GM21825 (cell line): Measurements from ENCODE around the gene RPS19.

Experiments
- ATAC-seq: cut with Tn5 transposase; IDR thresholded peaks from one replicate; pipeline ENCODE4 v1.9.1; 2021; ENCODE audit warnings: mild to moderate bottlenecking, moderate library complexity; ENCODE audit not compliant: unreplicated experiment

The RPS19 gene

GRCh38 chr19:41897181-41897580 lies 37.1 kb downstream of the RPS19 start:
- no peak for ATAC-seq

GRCh38 chr19:41897820-41898219 lies 37.8 kb downstream of the RPS19 start:
- no peak for ATAC-seq

- ATAC-seq = no peak
Observed at GRCh38 chr19:41898235-41898634, 38.2 kb downstream of the RPS19 start.

GRCh38 chr19:41901707-41902360 lies 41.8 kb downstream of the RPS19 start:
- ATAC-seq = no peak

GRCh38 chr19:41902594-41902993 lies 42.5 kb downstream of the RPS19 start:
- ATAC-seq = no peak

GRCh38 chr19:41903193-41903953 lies 43.3 kb downstream of the RPS19 start:
- ATAC-seq = no peak

GRCh38 chr19:41904118-41904870 lies 44.2 kb downstream of the RPS19 start:
- ATAC-seq = no peak

GRCh38 chr19:41905273-41906002 lies 45.4 kb downstream of the RPS19 start:
- ATAC-seq = no peak

- no peak for ATAC-seq
Observed at GRCh38 chr19:41906271-41906670, 46.2 kb downstream of the RPS19 start.

- no peak for ATAC-seq
Observed at GRCh38 chr19:41906916-41907680, 47.0 kb downstream of the RPS19 start.

- ATAC-seq = no peak
Observed at GRCh38 chr19:41907994-41908615, 48.0 kb downstream of the RPS19 start.

GRCh38 chr19:41908724-41909464 lies 48.8 kb downstream of the RPS19 start:
- ATAC-seq = no peak

- no peak for ATAC-seq
Observed at GRCh38 chr19:41909706-41910105, 49.7 kb downstream of the RPS19 start.

- no peak for ATAC-seq
Observed at GRCh38 chr19:41910240-41910991, 50.4 kb downstream of the RPS19 start.

- ATAC-seq = no peak
Observed at GRCh38 chr19:41910992-41911888, 51.2 kb downstream of the RPS19 start.

GRCh38 chr19:41911889-41912731 lies 52.1 kb downstream of the RPS19 start:
- ATAC-seq = no peak
